NCI-H187 treated with DMSO at 0.1 percent for 48 hours (cell line): ENCODE results near the gene NDRG2.
"Not testable (repeated sequence)": the region's sequence is repeated elsewhere in the genome, so short reads cannot be mapped to it uniquely, and the experiment has no call there.

ENCODE experiments used
- DNase-seq: peaks from one replicate; lab custom pipeline; 2025; lab: John Stamatoyannopoulos, UW

NDRG2 gene

GRCh38 chr14:21055432-21056117 is 30.7 kb upstream of the NDRG2 start:
- DNase-seq, result no peak

- no peak for DNase-seq
These were observed 29.9 kb upstream of the NDRG2 start for GRCh38 chr14:21054768-21055145.

DNA sequence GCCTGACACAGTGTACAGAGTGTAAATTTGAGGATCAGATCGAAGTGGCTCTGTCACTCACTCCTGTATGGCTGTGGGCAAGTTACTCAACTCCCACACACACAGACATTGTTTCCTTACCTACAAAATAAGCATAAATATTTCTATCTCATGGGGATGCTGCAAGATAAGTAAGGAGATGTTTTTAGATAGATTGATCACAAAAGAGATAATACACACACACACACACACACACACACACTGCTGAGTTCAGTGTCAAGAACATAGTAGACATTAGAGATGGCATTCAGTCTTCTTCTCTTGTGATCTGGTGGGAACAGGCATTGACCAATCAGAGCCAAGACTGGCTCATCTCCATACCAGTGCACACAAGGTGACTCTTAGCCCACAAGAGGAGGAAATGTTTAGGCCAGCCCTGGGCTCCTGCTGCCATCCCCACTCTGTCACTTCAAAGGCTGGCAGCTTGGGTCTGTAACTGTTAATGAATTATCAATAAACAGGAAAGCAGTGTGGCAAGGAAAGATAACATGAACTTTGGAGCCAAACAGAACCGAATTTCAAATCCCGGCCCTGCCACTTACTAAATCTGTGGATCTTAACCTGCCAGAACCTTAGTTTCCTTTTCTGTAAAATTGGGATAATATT is 29.4 kb upstream of the NDRG2 start:
- no peak for DNase-seq

DNA sequence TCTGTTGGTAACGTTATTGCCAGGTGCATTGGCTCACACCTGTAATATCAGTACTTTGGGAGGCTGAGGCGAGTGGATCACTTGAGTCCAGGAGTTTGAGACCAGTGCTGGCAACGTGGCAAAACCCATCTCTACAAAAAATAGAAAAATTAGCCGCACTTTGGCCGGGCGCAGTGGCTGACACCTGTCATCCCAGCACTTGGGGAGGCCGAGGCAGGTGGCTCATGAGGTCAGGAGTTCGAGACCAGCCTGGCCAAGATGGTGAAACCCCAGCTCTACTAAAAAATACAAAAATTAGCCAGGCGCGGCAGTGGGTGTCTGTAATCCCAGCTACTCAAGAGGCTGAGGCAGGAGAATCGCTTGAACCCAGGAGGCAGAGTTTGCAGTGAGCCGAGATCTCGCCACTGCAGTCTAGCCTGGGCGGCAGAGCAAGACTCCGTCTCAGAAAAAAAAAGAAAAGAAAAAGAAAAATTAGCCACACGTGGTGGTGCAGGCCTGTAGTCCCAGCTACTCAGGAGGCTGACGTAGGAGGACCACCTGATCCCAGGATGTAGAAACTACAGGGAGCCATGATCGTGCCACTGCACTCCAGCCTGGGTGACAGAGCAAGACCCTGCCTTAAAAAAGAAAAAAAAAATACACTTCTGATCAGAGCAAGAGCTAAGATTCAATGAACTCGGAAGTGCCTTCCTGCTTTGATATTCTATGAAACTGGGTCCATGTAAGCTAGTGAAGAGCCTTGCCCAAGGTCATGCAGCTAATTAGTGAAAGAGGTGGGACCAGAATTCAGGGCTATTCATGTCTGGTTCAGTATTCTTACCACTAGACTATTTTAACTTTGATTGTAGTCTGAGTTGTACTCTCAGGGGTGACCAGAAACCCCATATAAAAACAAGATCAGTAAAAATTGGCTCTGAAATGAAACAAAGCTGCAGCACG is 28.6 kb upstream of the NDRG2 start:
- no peak for DNase-seq

GRCh38 chr14:21050597-21050996 is 25.7 kb upstream of the NDRG2 start:
- DNase-seq, result no peak

- DNase-seq, result no peak
These were observed 24.4 kb upstream of the NDRG2 start for GRCh38 chr14:21049271-21049673.

DNA sequence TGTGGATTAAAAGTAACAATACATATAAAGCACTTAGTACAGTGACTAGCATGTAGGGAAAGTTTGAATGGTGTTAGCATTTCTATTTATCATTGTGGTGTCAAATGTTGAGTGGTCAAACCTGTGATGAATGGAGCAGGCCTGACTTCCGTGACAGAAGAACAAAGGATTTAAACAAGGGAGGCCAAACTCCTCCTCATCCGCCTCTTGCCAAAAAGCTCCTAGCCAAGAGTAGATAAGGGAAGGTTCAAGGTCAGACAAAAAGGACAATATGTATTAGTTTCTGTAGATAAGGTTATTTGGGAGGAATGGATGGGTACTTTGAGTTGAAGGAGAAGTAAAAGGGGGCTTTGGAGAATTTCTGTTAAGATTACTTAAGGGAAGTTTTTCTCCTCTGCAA is 23.8 kb upstream of the NDRG2 start:
- no peak for DNase-seq

DNA sequence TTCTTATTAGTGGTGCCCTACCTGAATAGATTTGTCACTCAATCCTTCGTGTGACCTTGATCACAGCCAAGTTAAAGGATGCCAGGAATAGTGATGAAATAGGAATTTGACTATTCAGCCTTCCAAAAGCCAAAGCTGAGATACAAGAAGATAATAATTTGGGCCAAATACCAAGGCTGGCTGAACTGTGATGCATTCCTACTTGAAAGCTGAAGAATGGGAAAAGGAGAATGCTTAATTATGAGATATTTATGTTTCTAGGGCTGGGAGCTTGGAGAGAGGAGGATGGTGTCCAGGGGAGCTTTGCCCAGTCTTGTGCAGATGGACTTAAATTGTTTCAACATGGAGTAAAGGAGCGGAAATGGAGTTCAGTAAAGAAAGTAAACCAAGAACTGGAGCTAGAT is 22.5 kb upstream of the NDRG2 start:
- no peak for DNase-seq

- no peak for DNase-seq
These were observed 19.2 kb upstream of the NDRG2 start for GRCh38 chr14:21043974-21044618.

DNA sequence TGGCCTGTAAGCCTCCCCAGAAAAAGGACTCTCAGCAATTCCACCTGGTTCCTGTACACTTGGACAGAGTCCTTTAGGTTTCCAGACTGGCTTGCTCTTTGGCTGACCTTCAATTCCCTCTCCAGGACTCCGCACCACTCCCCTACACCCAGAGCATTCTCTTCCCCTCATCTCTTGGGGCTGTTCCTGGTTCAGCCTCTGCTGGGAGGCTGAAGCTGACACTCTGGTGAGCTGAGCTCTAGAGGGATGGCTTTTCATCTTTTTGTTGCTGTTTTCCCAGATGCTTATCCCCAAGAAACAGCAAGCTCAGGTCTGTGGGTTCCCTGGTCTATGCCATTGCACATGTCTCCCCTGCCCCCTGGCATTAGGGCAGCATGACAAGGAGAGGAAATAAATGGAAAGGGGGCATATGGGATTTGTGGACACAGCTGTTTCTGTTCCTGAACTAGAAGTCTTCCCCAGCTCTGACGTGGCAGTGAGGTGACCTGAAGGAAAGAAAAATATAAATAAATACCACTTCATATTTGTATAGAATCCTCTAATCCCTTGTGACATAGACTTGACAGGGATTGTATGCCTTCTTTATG is 18.6 kb upstream of the NDRG2 start:
- DNase-seq, result no peak

- no peak for DNase-seq
These were observed 18.1 kb upstream of the NDRG2 start for GRCh38 chr14:21042918-21043317.

DNA sequence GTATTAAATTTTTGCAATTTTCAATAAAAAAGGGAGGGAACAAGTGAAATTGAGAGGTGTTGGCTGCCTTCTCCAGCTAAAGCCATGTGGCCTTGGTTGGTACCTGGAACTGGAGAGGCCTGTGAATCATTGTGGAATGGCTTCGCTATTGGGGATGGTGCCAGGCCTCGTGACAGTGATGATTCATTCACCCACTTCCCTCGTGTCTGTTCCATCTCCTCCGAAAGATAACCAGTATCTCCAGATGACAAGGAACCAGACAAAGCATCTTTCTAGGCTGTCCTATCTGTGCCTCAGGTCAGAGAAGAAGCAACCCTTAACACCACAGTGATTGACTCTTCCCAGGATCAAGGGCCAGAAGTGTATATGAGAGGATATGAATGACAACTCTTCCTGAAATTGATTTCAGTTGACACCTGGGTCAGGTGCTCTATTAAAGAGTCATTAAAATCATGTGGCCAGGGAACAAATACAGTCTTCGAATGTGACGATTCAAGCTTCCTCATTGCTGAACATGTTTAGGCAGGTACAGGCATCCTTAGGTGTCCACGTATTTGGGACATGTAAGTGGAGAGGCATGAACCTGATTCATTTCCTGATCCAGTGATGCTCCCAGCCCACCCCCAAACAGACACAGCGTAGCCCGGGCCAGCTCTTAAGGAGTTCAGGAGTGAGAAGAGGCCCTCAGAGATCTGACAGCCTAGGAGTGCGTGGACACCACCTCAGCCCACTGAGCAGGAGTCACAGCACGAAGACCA is 17.0 kb upstream of the NDRG2 start, which contains the start of gene RNASE7:
Gene RNASE7 (plus strand): TSS at position 687 of the 758 bp plus-strand sequence. CDS start 631 bp downstream, outside the sequence.
- DNase-seq, result no peak

GRCh38 chr14:21040941-21041340 is 16.1 kb upstream of the NDRG2 start:
- not testable (repeated sequence) for DNase-seq

- DNase-seq, result no peak
These were observed 15.6 kb upstream of the NDRG2 start for GRCh38 chr14:21040370-21040925.

DNA sequence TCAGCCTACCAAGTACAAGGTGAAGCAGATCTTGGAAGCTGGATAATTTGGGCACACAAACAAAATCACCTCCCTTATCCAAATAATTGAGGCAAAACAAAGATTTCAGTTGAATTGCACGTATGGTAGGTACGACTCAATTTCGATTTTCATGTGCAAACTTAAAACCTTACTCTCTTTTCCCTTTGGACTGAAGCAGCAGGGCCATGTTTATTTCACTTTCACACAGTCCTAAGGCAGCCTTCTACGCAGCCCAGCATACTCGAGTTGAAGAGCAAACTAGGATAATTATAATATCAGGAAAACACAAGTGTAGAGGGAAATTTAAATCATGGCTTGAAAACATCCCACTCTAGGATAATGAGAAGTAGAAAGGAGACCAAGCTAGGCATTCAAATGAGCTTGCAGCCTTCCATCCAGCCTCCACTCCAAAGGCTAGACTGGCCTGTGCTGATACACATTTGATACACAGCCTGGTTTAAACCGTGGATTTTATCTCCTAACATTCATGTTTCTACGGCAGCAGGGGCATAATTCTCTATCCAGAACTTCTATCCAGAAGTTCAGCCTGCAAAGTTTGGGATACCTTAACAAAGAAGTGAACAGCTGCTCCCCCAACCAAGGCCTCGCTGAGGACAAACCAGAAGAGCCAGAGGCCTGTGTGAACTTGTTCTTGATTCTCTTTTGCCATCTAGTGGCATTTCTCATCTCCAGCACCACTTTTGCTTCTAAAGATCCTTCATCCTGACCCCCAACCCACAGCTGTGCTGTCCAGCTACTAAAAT is 14.9 kb upstream of the NDRG2 start:
- DNase-seq, result no peak

- DNase-seq, result no peak
These were observed 13.9 kb upstream of the NDRG2 start for GRCh38 chr14:21038441-21039422.

GRCh38 chr14:21037156-21037555 is 12.3 kb upstream of the NDRG2 start:
- no peak for DNase-seq

DNA sequence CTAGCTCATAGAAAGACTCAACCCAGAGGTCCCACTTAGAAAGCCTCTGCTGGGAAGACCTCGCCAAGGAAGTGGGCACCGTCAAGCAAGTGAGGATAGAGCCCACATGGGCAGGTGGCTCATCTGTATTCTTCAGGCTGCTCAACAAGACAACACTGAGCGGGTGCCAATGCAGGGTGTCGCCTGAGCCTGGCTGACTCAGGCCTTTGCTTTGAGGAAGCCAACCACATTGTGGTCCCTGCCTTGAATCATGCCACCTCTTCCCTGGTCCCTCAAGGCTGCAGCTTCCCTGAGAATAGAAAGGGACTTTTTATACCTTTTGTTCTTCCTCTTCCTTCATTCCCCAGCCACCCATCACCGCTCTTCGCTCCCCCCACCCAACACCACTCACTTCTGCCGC is 11.9 kb upstream of the NDRG2 start:
- no peak for DNase-seq

- no peak for DNase-seq
These were observed 9.8 kb upstream of the NDRG2 start, which contains the start of gene RNASE13 for GRCh38 chr14:21034707-21035106. Gene RNASE13 (minus strand): TSS chr14:21034807. CDS start chr14:21034288, 519 bp downstream.
